Right atrium auricular region (tissue), 2 donors: Measurements from ENCODE around the gene OSER1. TPM values are rescaled to one million over a fixed set of nuclear protein-coding genes. Genes with fewer than 3 reads are reported as not detected.

Source experiments
- DNase-seq: peaks from one replicate; pipeline ENCODE4 v3.0.0-alpha.2; 2019; ENCODE audit warnings: low spot score
- H3K27ac ChIP-seq, 2 donors: fragments of 200-600 bp; sonication (generic); 1 replicate in 1 of 2; 2 replicates in 1 of 2; pipeline ENCODE4 v1.5.1; 2016 to 2019
- H3K27me3 ChIP-seq, 2 donors: fragments of 200-600 bp; sonication (generic); one replicate each; pipeline versions ENCODE4 v1.5.1 to v1.6.0; 2017 to 2019
- H3K36me3 ChIP-seq: fragments of 200-600 bp; sonication (generic); one replicate; pipeline ENCODE4 v1.5.1; 2016
- H3K4me1 ChIP-seq, 2 donors: fragments of 200-600 bp; sonication (generic); one replicate each; pipeline versions ENCODE4 v1.5.1 to v1.6.0; 2017 to 2019
- H3K4me3 ChIP-seq, 2 donors: fragments of 200-600 bp; sonication (generic); 1 replicate in 1 of 2; 2 replicates in 1 of 2; pipeline ENCODE4 v1.5.1; 2017 to 2019; ENCODE audit warnings: mild to moderate bottlenecking in 1 of 2, moderate library complexity in 1 of 2
- H3K9me3 ChIP-seq, 2 donors: fragments of 200-600 bp; sonication (generic); one replicate each; pipeline ENCODE4 v1.5.1; 2019
- CTCF ChIP-seq, 2 donors: fragments of 200-600 bp; sonication (generic); IDR thresholded peaks; one replicate each; pipeline ENCODE4 v1.5.1; 2019; ENCODE audit warnings: antibody characterized with exemption in 2 of 2
- total RNA-seq, 2 donors: library from RNA; depleted of rRNA; stranded (reverse); fragments of >200 nt; gene quantifications; one replicate each; pipeline ENCODE4 v1.1.0, GENCODE V29; 2016

OSER1 gene
- total RNA-seq, 2 donors from 2014 or later = 30.8 to 31.1 TPM

GRCh38 chr20:44204832-44205215 lies 5.7 kb downstream of the OSER1 start:
- TF ChIP-seq CTCF (IDR thresholded peaks at IDR 0.05) = no peak
- H3K27ac ChIP-seq = peak overlapping the region; percentile 41 to 78
- H3K4me3 ChIP-seq = no peak overlapping the region
- peaks cover 0 to 65% of the 10 kb centered on the region in 2 donors for H3K4me1 ChIP-seq
- no peaks in the 10 kb centered on the region for H3K27me3 ChIP-seq
- peaks cover 32% of the 10 kb centered on the region for H3K36me3 ChIP-seq
- H3K9me3 ChIP-seq = no peaks in the 10 kb centered on the region
- DNase-seq = peak; percentile 56

GRCh38 chr20:44204156-44204831 lies 6.3 kb downstream of the OSER1 start:
- Histone ChIP-seq H3K27me3 (no peaks in the 10 kb centered on the region), H3K9me3 (no peaks in the 10 kb centered on the region), H3K4me1 (peaks cover 0 to 61% of the 10 kb centered on the region in 2 donors), H3K36me3 (peaks cover 37% of the 10 kb centered on the region), H3K27ac (peak overlapping the region; percentile 41 to 78), H3K4me3 (no peak overlapping the region)
- DNase-seq = peak; percentile 1
- no peak for TF ChIP-seq CTCF (IDR thresholded peaks at IDR 0.05)

- H3K27me3 ChIP-seq = no peaks in the 10 kb centered on the region
- H3K27ac ChIP-seq = peak overlapping the region; percentile 41 to 78
- H3K4me3 ChIP-seq = no peak overlapping the region
- no peak for TF ChIP-seq CTCF (IDR thresholded peaks at IDR 0.05)
- peak; percentile 18 for DNase-seq
- peaks cover 48% of the 10 kb centered on the region for H3K36me3 ChIP-seq
- H3K9me3 ChIP-seq = no peaks in the 10 kb centered on the region
- peaks cover 0 to 49% of the 10 kb centered on the region in 2 donors for H3K4me1 ChIP-seq
These were observed 7.4 kb downstream of the OSER1 start for GRCh38 chr20:44203161-44203560.

- DNase-seq = no peak
- no peaks in the 10 kb centered on the region for H3K9me3 ChIP-seq
- peaks cover 64% of the 10 kb centered on the region for H3K36me3 ChIP-seq
- no peaks in the 10 kb centered on the region for H3K27me3 ChIP-seq
- no peak for TF ChIP-seq CTCF (IDR thresholded peaks at IDR 0.05)
- H3K4me3 ChIP-seq = no peak overlapping the region
- H3K4me1 ChIP-seq = peaks cover 0 to 30% of the 10 kb centered on the region in 2 donors
- H3K27ac ChIP-seq = peak overlapping the region; percentile 15 to 29
These were observed 9.6 kb downstream of the OSER1 start for GRCh38 chr20:44200983-44201382.

GRCh38 chr20:44200371-44200770 lies 10.2 kb downstream of the OSER1 start:
- Histone ChIP-seq H3K36me3 (peaks cover 68% of the 10 kb centered on the region), H3K4me3 (no peak overlapping the region), H3K27ac (peak overlapping the region in 1 of 2 donors; percentile 29), H3K27me3 (no peaks in the 10 kb centered on the region), H3K9me3 (no peaks in the 10 kb centered on the region), H3K4me1 (peaks cover 0 to 30% of the 10 kb centered on the region in 2 donors)
- no peak for DNase-seq
- no peak for TF ChIP-seq CTCF (IDR thresholded peaks at IDR 0.05)

- Histone ChIP-seq H3K36me3 (peaks cover 68% of the 10 kb centered on the region), H3K4me1 (peaks cover 0 to 29% of the 10 kb centered on the region in 2 donors), H3K27me3 (no peaks in the 10 kb centered on the region), H3K27ac (peak overlapping the region in 1 of 2 donors; percentile 29), H3K4me3 (no peak overlapping the region), H3K9me3 (no peaks in the 10 kb centered on the region)
- DNase-seq = peak; percentile 21
- no peak for TF ChIP-seq CTCF (IDR thresholded peaks at IDR 0.05)
These were observed 10.7 kb downstream of the OSER1 start for GRCh38 chr20:44199877-44200276.
